Activated CD4-positive, CD25-positive, alpha-beta regulatory T cell (primary cell): ENCODE measurements around the gene ARFGAP1.
"Not testable (repeated sequence)": the region's sequence is repeated elsewhere in the genome, so short reads cannot be mapped to it uniquely, and the experiment has no call there.

Source experiments
- DNase-seq, 4 experiments: peaks; one replicate each; lab custom pipeline; 2025; lab: John Stamatoyannopoulos, UW

The ARFGAP1 gene

GRCh38 chr20:63332488-63333240 is 60.1 kb downstream of the ARFGAP1 start:
- DNase-seq, result no peak

GRCh38 chr20:63333241-63333836 is 60.7 kb downstream of the ARFGAP1 start:
- DNase-seq, result no peak

- no peak for DNase-seq
Measured at GRCh38 chr20:63334356-63334755, 61.7 kb downstream of the ARFGAP1 start.

GRCh38 chr20:63335060-63335459 is 62.4 kb downstream of the ARFGAP1 start:
- not testable (repeated sequence) for DNase-seq

- DNase-seq, result no peak
Measured at GRCh38 chr20:63335711-63336110, 63.1 kb downstream of the ARFGAP1 start.

- DNase-seq, result no peak
Measured at GRCh38 chr20:63336232-63336752, 63.7 kb downstream of the ARFGAP1 start.

- no peak for DNase-seq
Measured at GRCh38 chr20:63337786-63338420, 65.3 kb downstream of the ARFGAP1 start.
